NCI-H526 treated with DMSO at 0.1 percent for 48 hours (cell line): Measurements from ENCODE around the gene NAV2.

Experiments
- DNase-seq: peaks from one replicate; lab custom pipeline; 2025; lab: John Stamatoyannopoulos, UW

NAV2 gene

DNA sequence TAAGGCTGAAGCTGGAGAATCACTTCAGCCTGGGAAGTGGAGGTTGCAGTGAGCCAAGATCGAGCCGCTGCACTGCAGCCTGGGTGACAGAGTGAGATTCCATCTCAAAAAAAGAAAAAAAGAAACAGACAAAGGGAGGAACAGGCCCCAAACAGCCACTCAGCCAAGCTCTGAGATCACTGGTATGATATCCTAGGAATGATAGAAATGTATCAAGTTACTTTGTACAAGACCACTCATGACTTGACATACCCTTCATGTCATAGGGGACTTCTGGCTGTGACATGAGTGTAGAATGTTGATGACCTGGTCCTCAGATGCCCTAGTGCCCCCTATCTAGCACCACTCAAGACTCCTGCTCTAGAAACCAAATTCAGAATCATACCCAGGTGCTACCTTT, 216.5 kb downstream of the NAV2 start:
- DNase-seq, result no peak

DNA sequence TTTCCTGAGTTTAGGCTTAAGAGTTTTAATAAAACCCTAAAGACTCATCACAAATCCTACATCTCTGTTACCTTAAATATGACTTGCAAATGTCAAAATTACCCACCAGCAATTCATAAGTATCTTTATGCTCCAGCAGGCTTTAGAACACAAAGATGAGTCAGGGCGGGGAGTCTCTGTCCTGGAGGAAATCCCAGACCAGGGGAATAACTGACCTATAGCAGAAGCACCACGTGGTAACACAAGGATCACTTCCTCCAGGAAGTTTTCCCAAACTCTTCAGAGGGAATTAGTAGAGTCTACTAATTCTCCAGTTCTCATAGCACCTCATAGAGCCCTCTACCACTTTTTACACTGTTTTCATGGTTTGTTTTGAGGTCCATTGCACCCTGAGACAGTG, 217.0 kb downstream of the NAV2 start:
- DNase-seq, result no peak

DNA sequence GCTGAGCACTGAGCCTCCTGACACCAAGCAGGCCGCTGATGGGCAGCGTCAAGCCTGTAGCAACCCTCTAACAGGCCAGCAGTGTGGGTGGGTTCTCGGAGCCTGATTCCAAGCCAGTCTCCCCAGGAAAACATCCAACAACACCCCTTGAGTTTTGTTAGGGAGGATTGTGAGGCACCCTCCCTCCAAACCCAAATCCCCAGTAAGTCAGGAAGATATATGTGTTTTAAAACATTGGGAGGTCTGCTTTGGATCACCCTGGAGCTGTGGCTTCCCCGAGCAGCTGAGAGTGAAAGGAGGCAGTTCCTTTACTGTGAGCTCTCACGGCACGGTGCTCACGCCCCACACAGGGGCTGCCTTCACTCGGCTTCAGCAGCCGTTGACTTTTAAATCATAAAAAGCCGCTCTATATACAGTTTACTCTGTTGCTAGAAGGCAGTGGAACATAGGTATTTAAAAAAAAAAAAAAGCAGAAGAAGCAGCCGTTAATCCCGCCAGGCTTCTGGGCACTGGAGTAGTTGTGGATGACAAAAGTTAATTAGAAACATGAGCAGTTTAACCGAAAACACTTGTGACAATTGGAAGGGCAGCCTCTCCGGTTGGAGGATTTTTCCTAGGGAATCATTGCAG, 218.6 kb downstream of the NAV2 start:
- DNase-seq, result peak; percentile 22

DNA sequence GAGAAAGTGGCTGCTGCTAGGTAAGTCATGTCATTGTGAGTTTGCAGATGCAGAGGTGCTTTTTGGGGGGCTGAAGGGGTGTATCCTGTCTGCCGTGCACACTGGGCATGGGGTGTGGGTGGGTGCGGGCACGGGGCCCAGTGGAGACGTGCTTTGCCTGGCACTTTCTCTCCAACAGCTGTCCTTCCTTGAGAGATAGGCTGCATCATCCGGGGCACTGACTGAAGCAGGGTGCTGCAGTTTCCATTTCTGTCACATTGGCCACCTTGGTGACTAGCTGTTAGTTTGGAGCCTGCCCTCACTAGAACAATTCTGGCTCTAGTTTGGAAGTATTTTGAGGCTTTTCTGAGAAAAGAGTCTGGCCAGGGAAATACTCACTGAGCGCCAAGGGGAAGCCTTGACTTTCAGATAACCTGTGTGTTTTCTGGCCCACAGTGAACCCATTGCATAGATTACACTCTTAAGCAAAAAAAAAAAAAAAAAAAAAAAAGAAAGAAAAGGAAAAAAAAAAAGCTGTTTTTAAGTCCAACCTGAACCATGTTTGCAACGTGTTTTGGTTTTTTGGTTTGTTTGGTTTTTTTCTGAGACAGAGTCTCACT, 219.2 kb downstream of the NAV2 start:
- DNase-seq, result no peak

DNA sequence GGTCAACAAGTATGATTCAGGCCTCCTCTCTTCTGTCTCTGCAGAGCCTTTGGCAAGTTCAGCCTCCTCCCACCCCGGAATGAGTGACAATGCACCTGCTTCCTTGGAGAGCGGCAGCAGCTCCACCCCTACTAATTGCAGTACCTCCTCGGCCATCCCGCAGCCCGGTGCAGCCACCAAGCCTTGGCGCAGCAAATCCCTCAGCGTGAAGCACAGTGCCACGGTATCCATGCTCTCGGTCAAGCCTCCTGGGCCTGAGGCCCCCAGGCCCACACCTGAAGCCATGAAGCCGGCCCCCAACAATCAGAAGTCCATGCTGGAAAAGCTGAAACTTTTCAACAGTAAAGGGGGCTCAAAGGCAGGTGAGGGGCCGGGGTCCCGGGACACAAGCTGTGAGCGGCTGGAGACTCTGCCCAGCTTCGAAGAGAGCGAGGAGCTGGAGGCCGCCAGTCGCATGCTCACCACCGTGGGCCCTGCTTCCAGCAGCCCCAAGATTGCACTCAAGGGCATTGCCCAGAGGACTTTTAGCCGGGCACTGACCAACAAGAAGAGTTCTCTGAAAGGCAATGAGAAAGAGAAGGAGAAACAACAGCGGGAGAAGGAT, 220.6 kb downstream of the NAV2 start:
- DNase-seq, result no peak

DNA sequence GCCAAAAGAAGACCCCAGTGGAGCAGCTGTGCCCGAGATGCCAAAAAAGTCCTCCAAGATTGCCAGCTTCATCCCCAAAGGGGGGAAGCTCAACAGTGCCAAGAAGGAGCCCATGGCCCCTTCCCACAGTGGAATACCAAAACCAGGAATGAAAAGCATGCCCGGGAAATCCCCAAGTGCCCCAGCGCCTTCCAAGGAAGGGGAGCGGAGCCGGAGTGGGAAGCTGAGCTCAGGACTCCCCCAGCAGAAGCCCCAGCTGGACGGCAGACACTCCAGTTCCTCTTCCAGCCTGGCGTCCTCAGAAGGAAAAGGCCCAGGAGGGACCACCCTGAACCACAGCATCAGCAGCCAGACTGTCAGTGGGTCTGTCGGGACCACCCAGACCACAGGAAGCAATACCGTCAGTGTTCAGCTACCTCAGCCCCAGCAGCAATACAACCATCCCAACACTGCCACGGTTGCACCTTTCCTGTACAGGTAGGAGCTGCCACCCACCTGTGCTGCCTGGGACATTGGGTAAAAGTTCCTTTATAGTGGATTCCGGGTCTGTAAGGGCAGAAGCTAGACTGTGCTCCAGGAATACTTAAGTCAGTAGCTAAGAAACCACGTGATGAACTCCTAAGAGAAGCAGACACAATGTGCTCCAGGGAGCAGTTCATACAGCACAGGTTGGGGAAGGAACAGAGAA, 221.3 kb downstream of the NAV2 start:
- no peak for DNase-seq

DNA sequence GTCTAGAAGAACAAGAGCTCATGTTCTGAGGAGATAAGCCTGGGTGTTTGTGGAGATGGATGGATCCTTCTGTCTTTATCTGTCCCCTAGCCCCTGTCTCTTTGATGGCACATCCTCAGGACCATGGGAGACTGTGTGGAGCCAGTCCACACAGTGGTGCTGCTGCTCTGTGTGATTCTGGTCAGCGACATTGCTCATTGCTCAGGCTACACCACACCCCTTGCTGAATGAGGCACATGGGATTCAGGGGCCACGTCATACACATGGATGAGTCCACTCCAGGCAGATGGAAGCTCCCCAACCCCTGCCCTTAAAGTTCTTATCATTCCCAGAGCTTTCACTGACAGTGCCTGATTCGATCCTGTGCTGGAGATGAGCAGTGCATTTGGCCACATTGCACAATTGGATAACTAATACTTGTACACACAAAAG, 222.2 kb downstream of the NAV2 start:
- no peak for DNase-seq

DNA sequence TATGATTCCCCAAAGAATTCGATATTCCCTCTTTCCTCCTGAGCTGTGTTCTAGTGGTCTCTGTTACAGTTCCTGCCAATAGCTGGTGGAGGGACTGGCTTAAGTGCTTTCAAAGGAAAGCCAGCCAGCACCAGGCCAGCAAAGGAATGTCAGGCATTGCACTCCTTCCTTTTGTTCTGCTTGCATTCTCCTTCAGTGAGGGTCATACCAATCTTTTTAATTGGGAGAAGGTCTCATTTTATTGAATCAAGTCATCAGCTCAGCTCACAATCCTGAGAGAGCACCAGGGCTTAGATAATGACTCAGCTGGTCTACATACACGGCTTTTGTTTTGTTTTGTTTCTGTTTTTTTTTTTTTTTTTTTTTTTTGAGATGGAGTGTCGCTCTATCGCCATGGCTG, 222.9 kb downstream of the NAV2 start:
- no peak for DNase-seq

DNA sequence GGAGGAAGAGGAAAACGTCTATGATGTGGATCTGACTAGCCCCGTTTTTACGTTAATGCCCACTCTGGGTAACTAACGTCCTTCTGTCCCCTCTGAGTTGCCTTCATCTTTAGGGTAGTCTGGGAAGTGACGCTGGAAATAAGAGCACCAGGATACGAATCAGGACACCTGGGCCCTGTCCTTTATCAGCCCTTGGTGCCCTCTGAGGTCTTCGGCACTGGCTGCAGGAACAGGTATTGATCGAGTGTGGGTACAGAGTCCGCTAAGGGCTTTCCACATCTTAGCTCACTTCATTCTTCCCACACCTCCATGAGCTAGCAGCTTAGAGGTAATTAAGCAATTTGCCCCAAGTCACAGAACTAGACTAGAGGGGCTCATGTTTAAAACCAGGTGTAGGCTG, 223.8 kb downstream of the NAV2 start:
- DNase-seq, result no peak

DNA sequence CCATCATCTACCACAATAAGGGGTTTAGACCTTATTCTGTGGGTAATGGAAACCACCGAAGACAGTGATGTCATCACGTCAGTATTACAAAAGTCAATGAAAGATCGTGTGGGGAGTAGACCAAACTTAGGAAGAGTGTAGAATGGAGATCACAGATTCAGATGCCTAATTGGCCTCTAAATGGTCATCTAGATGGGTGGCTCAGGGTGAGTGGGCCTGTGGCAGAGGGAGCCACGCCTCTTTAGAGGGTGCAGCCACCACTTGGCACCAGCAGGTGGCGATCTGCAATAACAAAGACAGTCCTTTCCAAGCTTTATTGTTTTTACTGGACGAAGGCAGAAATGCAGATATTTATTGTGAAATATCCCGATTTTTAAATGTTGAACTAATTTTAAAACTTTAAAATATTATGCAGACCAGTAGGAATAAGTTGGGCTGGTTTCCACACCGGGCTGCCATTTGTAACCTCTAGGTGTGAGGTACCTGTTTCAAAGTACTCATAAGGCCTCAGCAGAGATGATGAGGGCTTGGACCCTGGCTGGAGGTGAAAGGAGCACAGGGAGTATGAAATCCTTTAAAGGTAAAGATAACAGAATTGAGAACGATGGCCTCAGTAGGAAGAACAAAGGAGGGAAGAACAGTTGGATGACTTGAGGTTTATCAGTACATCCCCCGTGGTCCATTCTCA, 225.7 kb downstream of the NAV2 start:
- DNase-seq, result peak; percentile 79

DNA sequence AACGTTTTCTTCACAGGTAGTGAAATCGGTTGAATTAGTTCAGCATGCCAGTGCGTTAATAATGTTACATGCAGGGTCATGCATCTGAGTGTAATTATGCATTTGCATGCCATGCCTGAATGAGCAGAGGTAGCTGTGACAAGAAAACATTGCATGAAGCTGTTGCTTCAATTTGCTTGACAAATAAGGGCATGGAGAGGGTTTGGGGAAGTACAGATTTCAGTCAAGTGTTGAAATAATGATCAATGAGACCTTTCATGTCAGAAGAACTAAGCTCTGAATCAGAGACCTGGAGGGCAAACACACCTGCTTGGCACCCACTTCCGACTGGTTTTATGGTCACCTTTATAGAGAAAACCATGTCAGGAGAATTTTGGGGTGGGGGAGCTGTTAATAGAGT, 226.2 kb downstream of the NAV2 start:
- peak; percentile 98 for DNase-seq

DNA sequence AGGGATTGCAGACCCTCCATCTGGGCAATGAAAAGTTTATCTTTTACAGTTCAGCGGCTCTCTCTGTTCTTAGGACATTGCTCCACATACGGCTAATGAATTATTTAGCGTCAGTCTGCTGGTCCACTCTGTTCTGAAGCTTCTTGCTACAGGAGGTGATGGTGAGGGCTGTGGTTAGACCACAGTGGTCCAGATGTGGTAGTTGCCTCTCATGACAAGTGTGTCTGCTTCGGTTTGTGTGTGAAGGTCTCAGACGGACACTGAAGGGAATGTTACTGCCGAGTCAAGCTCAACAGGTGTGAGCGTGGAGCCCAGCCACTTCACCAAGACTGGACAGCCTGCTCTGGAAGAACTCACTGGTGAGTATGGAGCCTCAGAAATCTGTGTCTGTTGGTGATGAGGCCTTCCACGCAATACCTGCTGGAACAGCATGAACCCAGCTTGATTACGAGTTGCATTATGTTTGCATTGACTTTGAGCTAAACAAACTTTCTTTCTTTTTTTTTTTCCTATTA, 226.8 kb downstream of the NAV2 start:
- no peak for DNase-seq

DNA sequence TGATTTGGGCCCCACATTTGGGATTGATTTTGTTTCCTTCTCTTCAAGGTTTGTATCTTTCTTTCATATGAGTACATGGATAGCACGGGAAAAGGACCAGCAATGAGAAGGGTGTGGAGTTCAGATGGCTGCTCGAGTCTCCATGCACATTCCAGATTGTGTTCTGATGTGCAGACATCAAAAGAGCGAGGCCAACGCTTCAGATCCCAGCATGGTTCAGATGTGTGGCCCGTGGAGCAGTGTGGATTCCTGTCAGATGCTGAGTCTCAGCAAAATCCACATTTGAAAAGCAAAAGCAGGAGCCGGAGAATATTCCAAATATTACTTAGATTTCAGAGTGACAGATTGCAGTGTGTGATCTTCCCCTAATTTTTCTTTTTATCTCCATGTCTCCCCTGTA, 228.2 kb downstream of the NAV2 start:
- DNase-seq, result no peak

DNA sequence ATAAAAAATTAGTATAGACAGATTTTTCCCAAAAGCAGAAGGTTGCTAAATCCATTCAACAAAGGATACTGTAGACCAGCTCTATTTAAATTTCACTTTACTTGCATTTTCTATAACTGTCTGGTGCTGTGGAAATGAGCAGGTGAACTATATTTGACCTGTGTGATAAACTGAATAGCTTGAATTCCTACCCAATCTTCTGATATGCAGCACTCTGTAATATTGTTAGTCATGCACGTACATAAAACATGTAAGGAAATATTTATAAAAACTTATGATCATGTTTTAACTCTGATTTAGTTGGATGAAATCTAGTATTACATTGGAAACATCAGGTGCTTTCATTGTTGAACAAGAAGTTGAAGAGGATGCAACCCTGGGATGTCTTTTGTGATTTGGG, 234.0 kb downstream of the NAV2 start:
- no peak for DNase-seq

DNA sequence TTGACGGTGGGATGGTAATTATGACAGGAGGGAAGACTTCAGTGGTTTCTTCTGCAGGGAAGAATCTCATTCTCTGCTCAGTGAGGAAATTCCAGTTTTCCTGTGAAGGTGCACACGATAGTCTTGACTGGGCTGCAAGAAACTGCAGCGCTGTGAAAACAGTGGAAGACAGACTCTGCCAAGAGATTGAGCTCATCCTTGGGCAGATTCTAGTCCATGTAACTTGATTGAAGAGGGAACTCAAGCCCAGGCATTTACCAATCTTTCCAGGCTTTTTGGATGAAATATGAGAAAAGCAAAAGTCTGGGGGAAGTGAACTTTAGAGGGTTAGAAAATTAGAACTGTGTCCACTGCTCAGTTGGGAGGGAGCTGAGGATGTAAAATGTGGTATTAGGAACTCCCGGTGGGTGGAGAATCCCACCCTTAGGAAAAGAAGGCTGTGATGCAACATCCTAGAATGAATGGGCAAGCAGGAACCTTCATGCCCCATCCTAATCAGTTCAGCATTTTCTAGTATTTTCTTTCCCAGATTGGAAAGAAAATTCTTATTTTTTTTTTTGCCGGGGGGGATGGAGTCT, 235.0 kb downstream of the NAV2 start:
- DNase-seq, result no peak

DNA sequence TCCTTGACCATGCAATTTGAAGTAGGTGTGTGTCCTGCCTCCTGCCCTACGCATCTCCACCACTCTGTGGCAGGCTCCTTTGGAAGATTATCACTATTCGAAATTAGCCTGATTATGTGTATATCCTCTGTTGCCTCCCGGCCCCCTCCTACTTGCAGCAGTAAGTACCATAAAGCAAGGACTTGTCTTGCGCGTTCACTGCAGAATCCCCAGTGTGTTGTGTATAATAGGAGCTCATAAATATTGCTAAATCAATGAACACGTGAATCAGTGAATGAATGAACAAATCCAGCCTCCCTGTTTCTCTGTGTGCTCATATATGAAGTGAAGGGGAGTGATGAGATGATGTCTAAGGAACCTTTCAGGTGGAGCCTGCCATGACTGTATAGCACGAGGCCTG, 237.0 kb downstream of the NAV2 start:
- DNase-seq, result no peak

DNA sequence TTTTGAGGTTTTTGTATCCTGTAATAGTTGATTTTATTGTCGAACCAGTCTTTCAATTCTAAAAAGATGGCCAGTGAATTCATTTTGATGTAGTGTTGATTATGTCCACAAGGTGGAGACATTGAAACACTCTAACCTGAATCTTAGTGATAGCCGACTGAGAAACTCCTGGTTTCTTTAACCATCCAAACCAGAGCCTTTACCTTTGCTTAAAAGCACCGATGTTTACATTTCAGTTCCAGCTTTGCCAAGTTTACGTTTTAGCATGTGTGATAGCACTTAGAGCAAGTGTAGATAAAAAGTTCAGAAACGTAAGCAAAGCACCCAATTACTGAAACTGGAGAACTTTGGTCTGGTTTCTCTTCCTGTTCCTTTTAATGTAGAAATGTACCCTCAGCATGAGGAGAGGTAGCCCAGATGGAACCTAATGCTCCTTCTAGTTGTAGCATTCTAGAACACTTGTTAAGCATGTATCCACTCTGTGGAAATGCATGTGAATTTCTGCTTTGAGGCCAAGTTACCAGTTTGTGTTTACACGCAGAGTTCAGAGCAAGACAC, 239.0 kb downstream of the NAV2 start:
- DNase-seq, result peak; percentile 58

DNA sequence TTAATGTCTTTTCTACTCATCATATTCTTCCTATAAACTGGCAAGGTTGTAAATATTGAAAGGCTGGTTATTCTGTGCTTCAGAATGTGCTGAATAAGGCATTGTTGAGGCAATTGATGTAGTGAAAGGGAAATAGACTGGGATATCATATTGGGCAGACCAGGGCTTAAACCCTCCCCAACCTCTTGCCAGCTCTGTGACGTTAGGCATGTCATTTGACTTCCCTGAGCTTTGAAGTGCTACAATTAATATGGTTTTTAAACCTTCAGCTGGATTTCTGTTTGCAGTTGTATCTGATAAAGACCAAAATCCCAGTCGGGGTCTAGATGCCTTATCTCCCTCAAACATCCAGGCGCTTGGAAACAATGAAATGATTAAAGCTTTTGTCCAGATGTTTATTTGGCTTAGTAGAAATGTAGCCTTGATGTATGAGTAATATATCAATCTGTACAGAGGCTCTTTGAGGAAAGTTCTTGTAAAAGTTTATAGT, 239.5 kb downstream of the NAV2 start:
- DNase-seq, result no peak

DNA sequence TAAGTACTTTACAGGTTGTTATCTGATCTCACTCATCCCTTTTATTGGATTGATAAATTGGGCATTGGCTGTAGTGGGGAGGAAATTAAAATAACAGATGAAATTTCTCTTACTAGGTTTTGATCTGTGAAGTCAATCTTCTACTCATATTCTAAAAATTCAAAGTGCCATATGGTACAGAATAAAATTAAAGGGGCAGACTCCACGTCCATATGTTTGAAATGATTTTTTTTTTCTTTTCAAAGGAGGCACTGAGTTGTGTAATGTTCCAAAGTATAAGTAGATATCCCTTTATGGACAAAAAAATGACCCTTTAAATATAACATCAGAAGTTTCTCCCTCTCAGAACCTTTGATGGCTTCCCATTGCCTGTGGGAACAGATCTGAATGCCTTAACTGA, 240.3 kb downstream of the NAV2 start:
- DNase-seq, result no peak

DNA sequence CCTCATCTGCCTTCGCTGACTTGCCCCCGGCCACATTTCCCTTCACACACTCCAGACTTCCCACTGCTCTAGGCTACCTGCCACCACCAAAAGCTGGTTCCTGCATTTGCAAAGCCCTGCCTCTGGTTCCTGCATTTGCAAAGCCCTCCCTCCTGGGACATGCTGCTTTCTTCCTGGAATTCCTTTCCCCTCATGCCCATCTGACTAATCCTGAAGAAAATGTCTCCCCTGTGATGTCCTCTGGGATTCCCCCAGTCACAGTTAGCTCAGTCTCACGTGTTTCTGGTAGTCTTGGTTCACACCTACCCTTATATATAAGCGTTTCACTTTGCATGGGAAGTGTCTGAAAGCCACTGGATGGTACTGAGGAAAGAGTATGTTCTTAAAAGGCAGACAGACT, 240.7 kb downstream of the NAV2 start:
- DNase-seq, result no peak

DNA sequence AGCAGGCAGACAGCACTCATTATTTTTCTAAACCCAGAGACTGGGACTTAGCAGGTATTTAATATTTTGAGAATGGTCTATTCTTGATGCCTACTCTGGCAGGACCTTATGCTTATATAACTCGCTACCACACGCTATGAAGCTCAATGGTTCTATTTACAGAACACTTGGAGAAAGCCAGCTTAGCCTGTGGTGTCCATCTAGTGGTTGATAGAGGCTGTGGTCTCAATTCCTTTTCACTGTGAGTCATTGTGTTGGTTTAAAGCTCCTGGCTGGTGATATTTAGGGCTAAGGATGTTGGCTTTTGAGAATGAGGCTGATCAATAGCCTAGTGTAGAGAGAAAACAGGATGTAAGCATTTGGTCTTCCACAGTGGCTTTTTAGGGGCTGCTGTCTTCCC, 241.3 kb downstream of the NAV2 start:
- peak; percentile 38 for DNase-seq

DNA sequence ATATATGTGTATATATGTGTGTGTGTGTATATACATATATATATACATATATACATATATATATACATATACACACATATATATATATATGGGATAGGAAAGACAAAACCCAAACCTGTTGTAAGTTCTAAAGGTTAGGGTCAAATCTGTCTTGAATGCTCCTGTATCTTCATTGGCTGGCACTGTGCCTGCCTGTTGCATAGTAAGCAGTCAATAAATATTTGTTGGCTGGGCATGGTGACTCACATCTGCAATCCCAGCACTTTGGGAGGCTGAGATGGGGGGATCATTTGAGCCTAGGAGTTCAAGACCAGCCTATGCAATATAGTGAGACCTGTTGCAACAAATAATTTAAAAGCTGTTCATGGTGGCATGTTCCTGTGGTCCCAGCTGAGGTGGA, 242.3 kb downstream of the NAV2 start:
- no peak for DNase-seq
